ENCODE measurements around the gene PRLR. TPM values are rescaled to one million over a fixed set of nuclear protein-coding genes. Genes with fewer than 3 reads are reported as not detected.

The PRLR gene
- total RNA-seq, 2 experiments from 2014 or later = not detected

DNA sequence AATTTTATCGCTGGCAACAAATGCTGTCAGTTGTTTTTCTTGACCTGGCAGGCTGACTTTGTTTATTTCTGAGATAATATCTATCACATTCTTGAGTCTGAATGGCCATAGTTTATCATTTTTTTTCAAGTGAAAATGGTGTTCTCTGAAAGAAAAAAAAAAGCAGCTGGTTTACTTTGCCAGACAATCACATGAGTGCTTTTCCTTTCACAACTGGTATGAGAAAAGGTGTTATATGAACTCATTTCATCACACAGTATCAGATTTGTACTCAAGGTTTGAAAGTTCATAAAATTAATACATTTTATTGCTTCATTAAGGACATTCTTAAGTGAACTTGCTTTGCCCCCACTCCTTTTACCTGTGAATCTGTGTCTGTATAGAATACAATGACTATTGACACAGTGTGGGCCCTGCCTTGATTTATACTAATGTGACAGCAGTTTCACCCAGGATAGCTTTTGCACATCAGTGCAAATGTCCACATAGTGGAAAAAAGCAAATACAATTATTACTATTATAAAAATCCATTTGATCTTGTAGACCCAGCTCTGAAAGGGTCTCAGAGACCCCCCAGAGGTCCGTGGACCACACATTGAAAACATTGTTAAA, 33.1 kb upstream of the PRLR start:
- Mint-ChIP-seq H3K27me3 (peaks cover 8% of the 10 kb centered on the region), H3K36me3 (ENCODE audit: low read depth) (no peaks in the 10 kb centered on the region), H3K4me1 (ENCODE audit: low read depth) (no peaks in the 10 kb centered on the region), H3K9me3 (no peaks in the 10 kb centered on the region), H3K27ac (no peak overlapping the region), H3K4me3 (no peak overlapping the region)
- intact Hi-C loops (cut with micrococcal nuclease) = no loop called here
- no peak for DNase-seq
- TF ChIP-seq, protein P1, sequence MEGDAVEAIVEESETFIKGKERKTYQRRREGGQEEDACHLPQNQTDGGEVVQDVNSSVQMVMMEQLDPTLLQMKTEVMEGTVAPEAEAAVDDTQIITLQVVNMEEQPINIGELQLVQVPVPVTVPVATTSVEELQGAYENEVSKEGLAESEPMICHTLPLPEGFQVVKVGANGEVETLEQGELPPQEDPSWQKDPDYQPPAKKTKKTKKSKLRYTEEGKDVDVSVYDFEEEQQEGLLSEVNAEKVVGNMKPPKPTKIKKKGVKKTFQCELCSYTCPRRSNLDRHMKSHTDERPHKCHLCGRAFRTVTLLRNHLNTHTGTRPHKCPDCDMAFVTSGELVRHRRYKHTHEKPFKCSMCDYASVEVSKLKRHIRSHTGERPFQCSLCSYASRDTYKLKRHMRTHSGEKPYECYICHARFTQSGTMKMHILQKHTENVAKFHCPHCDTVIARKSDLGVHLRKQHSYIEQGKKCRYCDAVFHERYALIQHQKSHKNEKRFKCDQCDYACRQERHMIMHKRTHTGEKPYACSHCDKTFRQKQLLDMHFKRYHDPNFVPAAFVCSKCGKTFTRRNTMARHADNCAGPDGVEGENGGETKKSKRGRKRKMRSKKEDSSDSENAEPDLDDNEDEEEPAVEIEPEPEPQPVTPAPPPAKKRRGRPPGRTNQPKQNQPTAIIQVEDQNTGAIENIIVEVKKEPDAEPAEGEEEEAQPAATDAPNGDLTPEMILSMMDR (IDR thresholded peaks at IDR 0.05) = no peak
- ChIA-PET POLR2A (no interaction called here), CTCF (no interaction called here)
- no peak for ATAC-seq

DNA sequence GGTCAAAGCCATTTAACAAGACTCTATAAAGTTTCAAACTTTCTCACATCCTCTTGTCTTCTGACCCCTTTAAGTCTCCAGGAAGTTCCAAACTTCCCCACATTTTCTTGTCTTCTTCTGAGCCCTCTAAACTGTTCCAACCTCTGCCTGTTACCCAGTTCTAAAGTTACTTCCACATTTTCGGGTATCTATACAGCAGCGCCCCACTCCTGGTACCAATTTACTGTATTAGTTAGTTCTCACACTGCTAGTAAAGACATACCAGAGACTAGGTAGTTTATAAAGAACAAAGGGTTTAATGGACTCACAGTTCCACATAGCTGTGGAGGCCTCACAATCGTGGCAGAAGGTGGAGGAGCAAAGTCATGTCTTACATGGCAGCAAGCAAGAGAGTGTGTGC, 23.3 kb upstream of the PRLR start:
- TF ChIP-seq, protein P1 (IDR thresholded peaks at IDR 0.05) = no peak
- Mint-ChIP-seq H3K27ac (no peak overlapping the region), H3K4me3 (no peak overlapping the region), H3K27me3 (no peaks in the 10 kb centered on the region), H3K9me3 (peaks cover 15% of the 10 kb centered on the region), H3K36me3 (ENCODE audit: low read depth) (no peaks in the 10 kb centered on the region), H3K4me1 (ENCODE audit: low read depth) (no peaks in the 10 kb centered on the region)
- DNase-seq (no peak), ATAC-seq (no peak)
- POLR2A ChIA-PET = no interaction called here
- intact Hi-C loops (cut with micrococcal nuclease) = no loop called here
- CTCF ChIA-PET = interaction anchor here (1.5 kb wide), 1 partner anchor 40 kb away, joined by 3 read pairs; no protein-coding TSS in a partner anchor

DNA sequence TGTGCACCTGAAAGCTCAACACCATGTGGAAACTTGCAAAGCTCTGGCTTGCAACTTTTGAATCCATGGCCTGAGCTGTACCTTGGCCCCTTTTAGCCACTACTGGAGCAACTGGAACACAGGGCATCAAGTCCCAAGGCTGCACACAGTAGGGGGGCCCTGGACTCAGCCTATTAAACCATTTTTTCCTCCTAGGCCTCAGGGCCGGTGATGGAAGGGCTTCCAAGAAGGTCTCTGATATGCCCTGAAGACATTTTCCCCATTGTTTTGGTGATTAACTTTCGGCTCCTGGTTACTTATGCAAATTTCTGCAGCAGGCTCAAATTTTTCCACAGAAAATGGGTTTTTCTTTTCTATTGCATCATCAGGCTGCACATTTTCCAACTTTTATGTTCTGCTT, 22.7 kb upstream of the PRLR start:
- H3K27ac Mint-ChIP-seq = no peak overlapping the region
- DNase-seq (no peak), ATAC-seq (no peak)
- ChIA-PET POLR2A (no interaction called here), CTCF (no interaction called here)
- H3K36me3 Mint-ChIP-seq (ENCODE audit: low read depth) = no peaks in the 10 kb centered on the region
- TF ChIP-seq, protein P1 (IDR thresholded peaks at IDR 0.05) = no peak
- peaks cover 15% of the 10 kb centered on the region for H3K9me3 Mint-ChIP-seq
- H3K4me1 Mint-ChIP-seq (ENCODE audit: low read depth) = no peaks in the 10 kb centered on the region
- H3K27me3 Mint-ChIP-seq = no peaks in the 10 kb centered on the region
- no peak overlapping the region for H3K4me3 Mint-ChIP-seq
- intact Hi-C loops (cut with micrococcal nuclease) = no loop called here

DNA sequence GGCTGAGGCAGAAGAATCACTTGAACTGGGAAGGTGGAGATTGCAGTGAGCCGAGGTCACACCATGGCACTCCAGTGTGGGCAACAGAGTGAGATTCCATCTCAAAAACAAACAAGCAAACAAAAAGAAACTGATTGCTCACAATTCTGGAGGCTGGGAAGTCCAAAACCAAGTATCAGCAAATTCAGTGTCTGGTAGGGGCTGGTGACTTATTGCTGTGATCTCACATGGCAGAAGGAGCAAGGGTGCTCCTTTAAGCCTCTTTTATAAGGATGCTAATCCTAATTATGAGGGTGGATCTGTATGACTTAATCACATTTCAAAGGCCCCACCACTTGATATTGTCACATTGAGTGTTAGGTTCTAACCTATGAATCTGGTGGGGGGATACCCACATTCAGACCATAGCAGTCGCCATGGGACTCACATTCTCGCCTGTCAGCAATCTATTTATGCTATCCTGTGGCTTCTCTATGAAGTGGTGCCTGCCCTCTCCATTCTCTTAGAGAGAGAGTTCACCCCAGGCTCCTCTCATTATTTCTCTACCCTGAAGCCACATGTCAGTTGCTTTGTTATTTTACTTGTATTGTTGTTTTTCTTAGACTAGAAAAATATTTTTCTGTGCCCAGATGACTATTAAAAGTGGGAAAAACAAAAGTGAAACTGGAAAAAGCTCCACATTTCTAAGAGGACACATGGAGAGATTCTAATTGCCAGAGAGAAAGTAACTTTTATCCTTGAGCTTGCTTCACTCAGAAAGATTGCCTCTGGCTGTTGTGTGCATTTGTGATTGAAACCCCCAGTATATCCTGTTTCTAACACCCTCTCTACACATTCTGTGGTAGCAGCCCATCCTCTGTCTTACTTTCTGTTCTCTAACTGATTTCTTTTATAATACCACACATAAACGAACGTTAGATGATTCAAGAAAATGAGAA, 18.8 kb upstream of the PRLR start:
- ATAC-seq (no peak), DNase-seq (no peak)
- peaks cover 2% of the 10 kb centered on the region for H3K27me3 Mint-ChIP-seq
- H3K4me3 Mint-ChIP-seq = no peak overlapping the region
- intact Hi-C loops (cut with micrococcal nuclease) = no loop called here
- CTCF ChIA-PET = no interaction called here
- H3K9me3 Mint-ChIP-seq = peaks cover 8% of the 10 kb centered on the region
- H3K4me1 Mint-ChIP-seq (ENCODE audit: low read depth) = no peaks in the 10 kb centered on the region
- H3K36me3 Mint-ChIP-seq (ENCODE audit: low read depth) = no peaks in the 10 kb centered on the region
- no peak overlapping the region for H3K27ac Mint-ChIP-seq
- POLR2A ChIA-PET = no interaction called here
- TF ChIP-seq, protein P1 (IDR thresholded peaks at IDR 0.05) = no peak

- no peaks in the 10 kb centered on the region for H3K4me1 Mint-ChIP-seq (ENCODE audit: low read depth)
- H3K36me3 Mint-ChIP-seq (ENCODE audit: low read depth) = no peaks in the 10 kb centered on the region
- H3K9me3 Mint-ChIP-seq = no peaks in the 10 kb centered on the region
- no peak overlapping the region for H3K4me3 Mint-ChIP-seq
- POLR2A ChIA-PET = interaction anchor here (0.6 kb wide), 1 partner anchor 72 kb away, joined by 3 read pairs; no protein-coding TSS in a partner anchor
- CTCF ChIA-PET = no interaction called here
- intact Hi-C loops (cut with micrococcal nuclease) = no loop called here
- ATAC-seq (no peak), DNase-seq (no peak)
- peaks cover 5% of the 10 kb centered on the region for H3K27me3 Mint-ChIP-seq
- no peak overlapping the region for H3K27ac Mint-ChIP-seq
- TF ChIP-seq, protein P1 (IDR thresholded peaks at IDR 0.05) = no peak
These were observed 17.4 kb upstream of the PRLR start for GRCh38 chr5:35247648-35248034.
